Measurements from ENCODE around the gene ZNF223.
A peak's percentile ranks its signal among the peaks of the same experiment; 100 is the strongest.

The ZNF223 gene

GRCh38 chr19:44071824-44072542 lies 20.1 kb downstream of the ZNF223 start, which contains the start of gene ZNF284:
Gene ZNF284 (plus strand): TSS chr19:44072159. CDS start chr19:44076390, 4,231 bp downstream.
- FAIRE-seq, result peak; percentile 92

GRCh38 chr19:44072543-44073401 lies 20.9 kb downstream of the ZNF223 start:
- FAIRE-seq, result no peak
- DNase-seq (ENCODE audit: insufficient read length, low spot score), result no peak

More at GRCh38 chr19:44071824-44072542, 20.1 kb downstream of the ZNF223 start, which contains the start of gene ZNF284:
- peak; percentile 80 for DNase-seq (ENCODE audit: insufficient read length, low spot score)

- no peak for FAIRE-seq
- no peak for DNase-seq (ENCODE audit: insufficient read length, low spot score)
Measured at GRCh38 chr19:44076325-44076724, 24.5 kb downstream of the ZNF223 start.

- FAIRE-seq (no peak), DNase-seq (ENCODE audit: insufficient read length, low spot score) (no peak)
Measured at GRCh38 chr19:44092108-44092507, 40.3 kb downstream of the ZNF223 start.

- FAIRE-seq (peak; percentile 98), DNase-seq (ENCODE audit: insufficient read length, low spot score) (peak; percentile 80)
Measured at GRCh38 chr19:44093931-44094765, 42.3 kb downstream of the ZNF223 start, which contains the start of gene ZNF224. Gene ZNF224 (plus strand): TSS chr19:44094361. CDS start chr19:44097874, 3,513 bp downstream.

- DNase-seq (ENCODE audit: insufficient read length, low spot score) (no peak), FAIRE-seq (no peak)
Measured at GRCh38 chr19:44107751-44108150, 55.9 kb downstream of the ZNF223 start.

GRCh38 chr19:44109458-44109857 lies 57.6 kb downstream of the ZNF223 start:
- FAIRE-seq, result no peak
- DNase-seq (ENCODE audit: insufficient read length, low spot score), result no peak

GRCh38 chr19:44111910-44112463 lies 60.2 kb downstream of the ZNF223 start:
- no peak for DNase-seq (ENCODE audit: insufficient read length, low spot score)
- peak; percentile 21 for FAIRE-seq

- no peak for FAIRE-seq
- no peak for DNase-seq (ENCODE audit: insufficient read length, low spot score)
Measured at GRCh38 chr19:44112802-44113137, 60.9 kb downstream of the ZNF223 start.

- peak; percentile 95 for FAIRE-seq
- peak; percentile 68 for DNase-seq (ENCODE audit: insufficient read length, low spot score)
Measured at GRCh38 chr19:44113138-44113783, 61.4 kb downstream of the ZNF223 start, which contains the start of gene ZNF225. Gene ZNF225 (plus strand): TSS chr19:44113399. CDS start chr19:44115828, 2,429 bp downstream.

- DNase-seq (ENCODE audit: insufficient read length, low spot score) (no peak), FAIRE-seq (peak; percentile 60)
Measured at GRCh38 chr19:44113784-44114390, 62.1 kb downstream of the ZNF223 start.

Measured in GM19239 (cell line).